ENCODE results near the gene FMO2. TPM values are rescaled to one million over a fixed set of nuclear protein-coding genes. Genes with fewer than 3 reads are reported as not detected.

The FMO2 gene
- total RNA-seq, 1 donor from 2014 or later, result not detected

DNA sequence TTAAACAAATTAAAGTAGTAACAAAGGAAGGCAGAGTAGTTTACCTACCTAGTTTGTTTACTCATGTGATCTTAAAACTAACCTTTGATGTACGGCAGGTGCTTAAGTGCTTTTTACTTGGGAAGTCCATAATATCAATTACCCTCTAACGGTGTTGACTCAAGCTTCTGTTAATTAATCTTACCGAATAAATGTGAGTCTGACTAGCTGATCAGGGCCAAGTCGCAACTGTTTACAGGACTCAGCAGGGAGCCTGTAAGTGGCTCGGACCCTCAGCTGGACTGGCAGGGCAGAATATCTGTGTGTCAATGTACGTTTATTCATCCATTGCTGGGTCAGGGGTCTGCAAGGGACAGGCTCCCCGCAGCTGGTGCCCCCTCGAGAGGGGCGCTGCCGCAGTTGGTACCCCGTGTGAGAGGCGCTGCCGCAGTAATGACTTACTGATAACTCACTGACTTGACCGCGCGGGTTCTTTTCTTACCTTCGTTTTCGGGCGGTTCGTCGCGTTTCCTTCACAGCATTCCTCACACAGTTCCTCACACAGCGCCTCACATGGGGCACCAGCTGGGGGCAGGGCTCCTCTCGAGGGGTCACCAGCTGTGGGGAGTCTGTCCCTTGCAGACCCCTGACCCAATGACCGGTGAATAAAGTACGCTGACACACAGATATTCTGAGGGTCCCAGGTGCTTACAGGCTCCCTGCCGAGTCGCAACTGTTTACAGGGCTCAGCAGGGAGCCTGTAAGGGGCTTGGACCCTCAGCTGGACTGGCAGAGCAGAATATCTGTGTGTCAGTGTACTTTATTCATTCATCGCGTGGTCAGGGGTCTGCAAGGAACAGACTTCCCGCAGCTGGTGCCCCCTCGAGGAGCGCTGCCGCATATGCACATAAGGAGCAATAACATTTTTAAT, 66.2 kb downstream of the FMO2 start:
- peaks cover 6% of the 10 kb centered on the region for H3K27me3 Mint-ChIP-seq (ENCODE audit: unreplicated experiment)

DNA sequence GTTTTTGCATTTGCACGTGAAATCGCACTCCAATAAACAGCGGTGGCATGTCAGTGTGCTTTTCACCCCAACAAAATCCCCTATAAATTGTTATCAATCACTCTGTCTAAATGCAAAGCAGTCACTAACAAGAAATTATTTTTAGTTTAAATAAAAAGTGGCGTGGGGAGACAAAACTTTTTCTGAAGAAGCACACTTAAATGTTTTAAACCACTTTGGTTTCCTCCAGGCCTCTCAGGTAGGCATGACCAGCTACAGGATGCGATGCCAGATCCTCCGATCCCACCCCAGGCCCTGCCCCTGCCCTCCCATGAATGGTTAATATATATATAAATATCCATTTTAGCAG, 66.8 kb downstream of the FMO2 start:
- peak overlapping the region; percentile 92 for H3K4me3 Mint-ChIP-seq (ENCODE audit: unreplicated experiment)
- H3K27me3 Mint-ChIP-seq (ENCODE audit: unreplicated experiment), result peaks cover 6% of the 10 kb centered on the region
- H3K27ac Mint-ChIP-seq (ENCODE audit: unreplicated experiment), result no peak overlapping the region
- no peak for DNase-seq
- peaks cover 3% of the 10 kb centered on the region for H3K4me1 Mint-ChIP-seq (ENCODE audit: low read depth, unreplicated experiment)
- TF ChIP-seq, protein P1, sequence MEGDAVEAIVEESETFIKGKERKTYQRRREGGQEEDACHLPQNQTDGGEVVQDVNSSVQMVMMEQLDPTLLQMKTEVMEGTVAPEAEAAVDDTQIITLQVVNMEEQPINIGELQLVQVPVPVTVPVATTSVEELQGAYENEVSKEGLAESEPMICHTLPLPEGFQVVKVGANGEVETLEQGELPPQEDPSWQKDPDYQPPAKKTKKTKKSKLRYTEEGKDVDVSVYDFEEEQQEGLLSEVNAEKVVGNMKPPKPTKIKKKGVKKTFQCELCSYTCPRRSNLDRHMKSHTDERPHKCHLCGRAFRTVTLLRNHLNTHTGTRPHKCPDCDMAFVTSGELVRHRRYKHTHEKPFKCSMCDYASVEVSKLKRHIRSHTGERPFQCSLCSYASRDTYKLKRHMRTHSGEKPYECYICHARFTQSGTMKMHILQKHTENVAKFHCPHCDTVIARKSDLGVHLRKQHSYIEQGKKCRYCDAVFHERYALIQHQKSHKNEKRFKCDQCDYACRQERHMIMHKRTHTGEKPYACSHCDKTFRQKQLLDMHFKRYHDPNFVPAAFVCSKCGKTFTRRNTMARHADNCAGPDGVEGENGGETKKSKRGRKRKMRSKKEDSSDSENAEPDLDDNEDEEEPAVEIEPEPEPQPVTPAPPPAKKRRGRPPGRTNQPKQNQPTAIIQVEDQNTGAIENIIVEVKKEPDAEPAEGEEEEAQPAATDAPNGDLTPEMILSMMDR (IDR thresholded peaks at IDR 0.05; ENCODE audit: partially characterized antibody, unreplicated experiment), result no peak
- peaks cover 2% of the 10 kb centered on the region for H3K9me3 Mint-ChIP-seq (ENCODE audit: unreplicated experiment)
- H3K36me3 Mint-ChIP-seq (ENCODE audit: unreplicated experiment), result no peaks in the 10 kb centered on the region

More for the DNA sequence above, 66.2 kb downstream of the FMO2 start:
- Mint-ChIP-seq H3K27ac (ENCODE audit: unreplicated experiment) (no peak overlapping the region), H3K9me3 (ENCODE audit: unreplicated experiment) (peaks cover 2% of the 10 kb centered on the region), H3K36me3 (ENCODE audit: unreplicated experiment) (no peaks in the 10 kb centered on the region), H3K4me3 (ENCODE audit: unreplicated experiment) (peak overlapping the region; percentile 92), H3K4me1 (ENCODE audit: low read depth, unreplicated experiment) (peaks cover 3% of the 10 kb centered on the region)
- TF ChIP-seq, protein P1 (IDR thresholded peaks at IDR 0.05; ENCODE audit: partially characterized antibody, unreplicated experiment), result peak; percentile 70
- DNase-seq, result peak; percentile 74

DNA sequence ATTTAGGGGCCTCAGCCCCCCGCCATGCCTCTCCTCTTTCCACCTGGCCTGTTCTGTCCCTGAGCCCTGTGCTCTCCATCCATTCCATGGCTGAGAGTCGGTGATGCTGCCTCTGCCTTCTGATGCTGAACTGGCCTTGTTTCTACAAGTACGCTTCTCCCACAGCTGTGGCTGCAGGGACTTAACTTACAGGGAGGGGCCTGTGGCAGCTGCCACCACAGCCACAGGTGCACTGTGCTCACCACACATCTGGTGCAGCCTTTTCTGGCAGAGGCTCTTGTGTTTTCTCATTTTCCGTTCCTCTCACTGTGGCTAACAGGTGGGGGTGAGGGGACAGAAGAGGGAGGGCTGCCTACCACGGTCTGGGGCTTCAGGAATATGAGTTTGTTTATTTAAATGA, 67.4 kb downstream of the FMO2 start:
- Mint-ChIP-seq H3K27ac (ENCODE audit: unreplicated experiment) (no peak overlapping the region), H3K36me3 (ENCODE audit: unreplicated experiment) (no peaks in the 10 kb centered on the region), H3K9me3 (ENCODE audit: unreplicated experiment) (peaks cover 2% of the 10 kb centered on the region), H3K27me3 (ENCODE audit: unreplicated experiment) (peaks cover 6% of the 10 kb centered on the region), H3K4me1 (ENCODE audit: low read depth, unreplicated experiment) (peaks cover 3% of the 10 kb centered on the region), H3K4me3 (ENCODE audit: unreplicated experiment) (peak overlapping the region; percentile 58)
- TF ChIP-seq, protein P1 (IDR thresholded peaks at IDR 0.05; ENCODE audit: partially characterized antibody, unreplicated experiment), result no peak
- no peak for DNase-seq

DNA sequence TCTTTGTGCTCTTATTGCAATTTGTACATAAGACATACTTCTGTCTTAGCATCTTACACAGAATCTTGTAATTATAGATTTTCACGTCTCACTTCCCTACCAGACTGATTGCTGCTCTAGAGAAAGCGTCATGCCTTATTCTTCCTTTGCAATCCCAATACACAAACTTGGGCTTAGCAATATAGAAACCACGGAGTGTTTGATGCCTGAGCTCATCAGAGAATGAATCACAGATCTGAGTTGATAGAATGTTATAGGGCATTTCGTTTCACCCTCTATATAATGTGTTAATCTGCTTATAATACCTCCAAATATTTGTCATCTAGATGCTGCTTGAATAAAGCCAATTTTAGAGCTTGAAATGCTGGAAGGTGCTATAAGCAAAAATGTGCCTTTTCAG, 69.8 kb downstream of the FMO2 start:
- TF ChIP-seq, protein P1 (IDR thresholded peaks at IDR 0.05; ENCODE audit: partially characterized antibody, unreplicated experiment), result no peak
- Mint-ChIP-seq H3K27ac (ENCODE audit: unreplicated experiment) (no peak overlapping the region), H3K27me3 (ENCODE audit: unreplicated experiment) (peaks cover 4% of the 10 kb centered on the region), H3K36me3 (ENCODE audit: unreplicated experiment) (no peaks in the 10 kb centered on the region), H3K4me3 (ENCODE audit: unreplicated experiment) (no peak overlapping the region), H3K4me1 (ENCODE audit: low read depth, unreplicated experiment) (peaks cover 3% of the 10 kb centered on the region), H3K9me3 (ENCODE audit: unreplicated experiment) (peaks cover 2% of the 10 kb centered on the region)
- DNase-seq, result no peak

DNA sequence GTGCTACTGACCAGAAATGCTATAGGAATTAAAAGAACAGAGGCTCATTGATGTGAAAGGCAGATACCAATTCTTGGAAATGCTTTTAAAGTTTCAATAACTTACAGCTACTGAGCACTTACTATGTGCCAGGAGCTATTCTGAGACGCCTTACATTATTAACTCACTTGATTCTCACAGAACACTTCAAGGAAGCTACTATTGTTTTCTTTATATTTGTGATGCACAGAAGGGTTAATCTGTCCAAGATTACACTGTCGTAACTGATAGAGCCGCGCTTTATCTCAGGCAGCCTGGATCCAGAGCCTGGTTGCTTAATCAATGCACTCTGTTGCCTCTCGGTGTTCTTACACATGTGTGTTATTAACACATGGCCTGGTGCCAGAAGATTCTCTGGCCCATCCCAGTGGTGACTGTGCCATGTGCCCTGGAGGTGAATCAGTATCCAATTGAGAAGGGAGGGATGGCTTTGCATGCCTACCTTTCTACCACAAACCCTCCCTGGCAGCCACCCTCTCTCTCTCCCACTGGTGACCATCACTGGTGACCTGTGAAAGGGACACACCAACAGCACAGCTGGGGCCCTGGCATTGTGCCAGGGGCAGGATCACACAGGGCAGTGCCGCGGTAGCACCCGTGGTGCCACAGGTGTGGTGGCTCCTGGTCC, 72.0 kb downstream of the FMO2 start:
- TF ChIP-seq, protein P1 (IDR thresholded peaks at IDR 0.05; ENCODE audit: partially characterized antibody, unreplicated experiment), result no peak
- peaks cover 2% of the 10 kb centered on the region for H3K9me3 Mint-ChIP-seq (ENCODE audit: unreplicated experiment)
- peaks cover 3% of the 10 kb centered on the region for H3K4me1 Mint-ChIP-seq (ENCODE audit: low read depth, unreplicated experiment)
- no peaks in the 10 kb centered on the region for H3K36me3 Mint-ChIP-seq (ENCODE audit: unreplicated experiment)
- no peak overlapping the region for H3K27ac Mint-ChIP-seq (ENCODE audit: unreplicated experiment)
- DNase-seq, result no peak
- H3K27me3 Mint-ChIP-seq (ENCODE audit: unreplicated experiment), result peaks cover 4% of the 10 kb centered on the region
- H3K4me3 Mint-ChIP-seq (ENCODE audit: unreplicated experiment), result no peak overlapping the region

Data from glutamatergic neuron (in vitro differentiated cells).